ENCODE results near the gene RNFT2.

RNFT2 gene

DNA sequence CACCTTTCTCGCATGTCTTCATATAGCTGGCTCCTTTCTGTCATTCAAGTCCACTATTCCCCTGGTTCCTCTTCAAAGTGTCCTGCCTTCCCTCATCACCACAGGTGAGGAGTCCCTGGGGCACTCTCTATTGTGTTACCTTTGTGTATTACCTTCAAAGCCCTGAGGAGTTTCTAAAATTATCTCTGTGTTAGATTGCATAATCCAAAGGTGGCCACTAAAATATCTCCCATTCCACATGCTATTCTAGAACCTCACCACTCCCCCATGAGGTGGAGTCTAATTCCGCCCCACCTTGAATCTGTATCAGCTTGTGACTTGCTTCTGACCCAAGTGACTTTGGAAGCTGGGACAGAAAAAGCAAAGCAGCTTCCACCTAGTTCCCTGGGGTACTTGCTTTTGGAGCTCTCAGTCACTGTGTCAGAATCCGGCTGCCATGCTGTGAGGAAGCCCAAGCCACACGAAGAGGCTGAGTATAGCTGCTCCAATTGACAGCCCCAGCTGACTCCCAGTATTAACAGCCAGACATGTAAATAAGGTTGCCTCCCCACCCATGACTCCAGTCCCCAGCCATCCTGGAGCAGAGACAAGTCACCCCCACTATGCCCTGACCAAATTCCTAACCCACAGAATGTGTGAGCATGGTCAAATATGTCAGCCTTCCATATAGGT is 136.3 kb downstream of the RNFT2 start:
- H3K4me3 ChIP-seq, result no peak overlapping the region
- TF ChIP-seq, protein P1, sequence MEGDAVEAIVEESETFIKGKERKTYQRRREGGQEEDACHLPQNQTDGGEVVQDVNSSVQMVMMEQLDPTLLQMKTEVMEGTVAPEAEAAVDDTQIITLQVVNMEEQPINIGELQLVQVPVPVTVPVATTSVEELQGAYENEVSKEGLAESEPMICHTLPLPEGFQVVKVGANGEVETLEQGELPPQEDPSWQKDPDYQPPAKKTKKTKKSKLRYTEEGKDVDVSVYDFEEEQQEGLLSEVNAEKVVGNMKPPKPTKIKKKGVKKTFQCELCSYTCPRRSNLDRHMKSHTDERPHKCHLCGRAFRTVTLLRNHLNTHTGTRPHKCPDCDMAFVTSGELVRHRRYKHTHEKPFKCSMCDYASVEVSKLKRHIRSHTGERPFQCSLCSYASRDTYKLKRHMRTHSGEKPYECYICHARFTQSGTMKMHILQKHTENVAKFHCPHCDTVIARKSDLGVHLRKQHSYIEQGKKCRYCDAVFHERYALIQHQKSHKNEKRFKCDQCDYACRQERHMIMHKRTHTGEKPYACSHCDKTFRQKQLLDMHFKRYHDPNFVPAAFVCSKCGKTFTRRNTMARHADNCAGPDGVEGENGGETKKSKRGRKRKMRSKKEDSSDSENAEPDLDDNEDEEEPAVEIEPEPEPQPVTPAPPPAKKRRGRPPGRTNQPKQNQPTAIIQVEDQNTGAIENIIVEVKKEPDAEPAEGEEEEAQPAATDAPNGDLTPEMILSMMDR (IDR thresholded peaks at IDR 0.05), result no peak
- DNase-seq (ENCODE audit: low spot score), result no peak
- no peak overlapping the region for H3K27ac ChIP-seq

DNA sequence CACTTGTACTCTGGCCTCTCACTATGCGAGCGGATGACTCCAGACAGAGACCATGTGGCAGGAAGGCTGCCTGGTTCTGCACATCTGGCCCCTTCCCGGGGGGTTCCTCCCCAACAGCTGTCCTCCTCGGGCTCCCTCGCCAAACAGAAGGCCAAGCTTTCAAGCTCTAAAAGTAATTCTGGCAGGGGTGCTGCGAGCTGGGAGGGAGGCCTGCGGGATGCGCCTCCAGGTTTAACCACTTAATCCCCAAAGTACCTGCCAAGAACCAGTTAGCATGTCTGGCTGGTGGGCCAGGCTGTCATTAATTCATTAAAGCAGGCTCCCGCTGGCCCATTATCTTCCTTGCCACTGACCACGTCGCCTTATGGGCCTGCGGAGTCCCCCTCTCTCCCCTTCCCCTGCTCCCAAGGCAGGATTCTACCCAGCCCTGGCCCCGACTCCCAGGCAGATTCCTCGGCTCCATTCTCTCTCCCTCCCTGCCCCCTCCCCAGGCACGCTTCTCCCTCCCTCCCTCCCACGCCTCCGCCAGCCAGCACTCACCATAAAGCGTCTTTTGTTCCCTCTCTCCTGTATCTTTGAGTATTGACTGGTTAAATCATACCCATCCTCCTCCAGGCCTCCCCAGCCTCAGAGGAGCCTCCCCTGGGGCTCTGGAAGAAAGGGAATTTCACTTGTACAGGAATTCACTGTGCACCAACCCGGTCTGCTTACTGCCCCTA is 138.2 kb downstream of the RNFT2 start:
- no peak overlapping the region for H3K27ac ChIP-seq
- no peak for DNase-seq (ENCODE audit: low spot score)
- TF ChIP-seq, protein P1 (IDR thresholded peaks at IDR 0.05), result no peak

DNA sequence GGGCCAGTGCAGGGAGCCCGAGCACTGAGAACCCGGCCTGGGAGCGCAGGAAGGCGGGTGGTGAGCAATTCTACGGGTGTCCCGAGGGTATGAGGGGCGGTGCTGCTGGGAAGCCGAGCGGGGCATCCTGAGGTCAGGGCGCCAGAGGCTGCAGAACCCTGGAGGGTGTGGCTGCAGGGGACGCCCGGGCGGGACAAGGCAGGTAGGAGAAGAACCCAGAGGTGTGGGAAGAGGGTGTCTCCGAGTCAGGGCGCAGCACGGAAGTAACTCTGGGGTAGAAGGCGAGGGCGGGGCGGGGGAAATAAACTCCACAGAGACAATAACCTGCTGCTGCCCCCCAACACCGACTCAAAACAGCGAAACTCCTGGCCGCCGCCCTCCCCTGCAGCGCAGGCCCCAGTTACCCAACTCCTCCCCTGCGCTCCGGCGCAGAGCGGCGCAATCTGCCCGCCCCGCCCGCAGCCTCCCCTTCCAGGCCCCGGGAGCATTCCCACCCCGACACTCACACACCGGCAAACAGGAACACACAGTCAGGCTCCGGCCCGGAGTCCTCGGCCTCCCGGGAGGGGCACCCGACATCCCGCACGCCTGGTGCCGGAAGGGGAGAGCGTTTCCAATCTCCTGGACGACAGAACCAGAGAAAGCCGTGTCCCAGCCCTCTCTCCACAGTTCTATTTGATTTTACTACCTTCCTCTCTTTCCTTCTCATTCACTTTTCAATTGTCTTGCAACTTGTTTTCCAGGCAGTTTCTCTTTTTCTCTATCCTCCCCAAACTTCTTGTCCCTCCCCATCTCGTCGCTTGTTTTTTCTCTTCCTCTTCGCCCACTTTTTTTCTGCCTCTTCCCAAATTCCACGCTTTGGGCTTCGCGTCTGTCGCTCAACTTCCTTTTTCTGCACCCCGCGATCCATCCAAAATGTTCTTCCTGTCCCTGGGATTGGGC is 140.7 kb downstream of the RNFT2 start:
- H3K27ac ChIP-seq, result no peak overlapping the region
- TF ChIP-seq, protein P1 (IDR thresholded peaks at IDR 0.05), result no peak
- no peak for DNase-seq (ENCODE audit: low spot score)

More for the DNA sequence above, 138.2 kb downstream of the RNFT2 start:
- H3K4me3 ChIP-seq, result no peak overlapping the region

DNA sequence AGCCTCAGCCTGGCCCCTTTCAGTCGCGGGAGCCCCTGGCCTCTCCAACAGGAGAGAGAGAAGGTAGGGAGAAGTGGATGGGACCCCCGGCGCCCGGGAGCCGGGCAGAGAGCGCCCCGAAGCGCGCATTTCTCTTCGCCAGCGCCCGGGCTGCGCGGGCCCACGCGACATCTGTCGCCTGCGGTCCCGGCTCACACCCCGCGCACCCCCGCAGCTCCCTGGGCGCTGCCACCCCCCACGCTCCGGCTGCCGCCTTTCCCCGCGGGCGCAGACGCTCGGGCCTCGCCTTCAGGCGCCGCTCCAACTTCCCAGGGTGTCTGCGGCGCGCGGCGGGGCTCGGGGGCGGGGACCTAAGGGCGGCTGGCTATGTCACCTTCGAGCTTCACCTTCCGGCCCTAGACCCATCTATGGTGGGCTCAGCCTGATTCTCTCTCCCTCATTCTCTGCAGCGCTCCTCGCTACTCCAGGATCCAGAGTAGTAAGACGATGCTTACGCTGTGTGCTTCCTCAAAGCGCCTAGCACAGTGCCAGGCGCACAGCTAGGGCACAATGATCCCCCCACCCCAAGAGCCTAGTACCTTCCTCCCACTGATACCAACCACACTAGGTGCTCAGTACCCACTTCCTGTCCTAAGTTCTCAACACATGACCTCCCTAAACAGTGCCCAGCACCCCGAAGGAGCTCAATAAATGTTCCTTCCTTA is 141.5 kb downstream of the RNFT2 start:
- TF ChIP-seq, protein P1 (IDR thresholded peaks at IDR 0.05), result no peak
- no peak overlapping the region for H3K27ac ChIP-seq
- DNase-seq (ENCODE audit: low spot score), result no peak
- H3K4me3 ChIP-seq, result peak overlapping the region; percentile 61

More for the DNA sequence above, 140.7 kb downstream of the RNFT2 start:
- H3K4me3 ChIP-seq, result peak overlapping the region; percentile 61

DNA sequence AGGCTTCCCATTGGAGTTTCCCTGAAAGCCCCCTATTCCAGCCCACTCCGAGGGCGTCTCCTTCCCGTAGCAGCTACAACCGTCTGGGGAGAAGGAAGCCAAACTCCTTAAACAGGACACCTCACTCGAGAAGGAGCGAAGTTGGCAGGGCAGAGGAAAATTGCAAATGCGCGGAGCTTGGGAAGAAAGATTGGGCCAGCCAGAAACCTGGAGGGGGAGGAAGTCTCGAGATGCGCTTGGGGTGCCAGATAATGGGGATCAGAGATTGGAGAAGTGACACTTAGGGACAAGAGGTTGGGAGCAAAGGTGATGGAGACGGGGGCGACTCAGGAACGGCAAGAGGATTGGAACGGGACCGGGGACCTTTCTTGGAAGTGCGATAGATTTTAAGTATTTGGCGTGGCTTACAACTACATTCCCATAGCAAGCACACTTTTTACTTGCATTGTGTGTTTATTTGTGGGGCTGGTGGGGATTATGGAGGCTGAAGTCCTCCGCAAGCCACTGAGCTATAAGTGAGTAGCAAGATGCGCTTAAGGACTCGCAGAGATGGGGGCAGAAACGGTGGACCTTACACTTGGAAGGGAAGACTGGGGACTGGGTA is 142.2 kb downstream of the RNFT2 start:
- peak overlapping the region; percentile 61 for H3K4me3 ChIP-seq
- DNase-seq (ENCODE audit: low spot score), result no peak
- TF ChIP-seq, protein P1 (IDR thresholded peaks at IDR 0.05), result no peak
- no peak overlapping the region for H3K27ac ChIP-seq

DNA sequence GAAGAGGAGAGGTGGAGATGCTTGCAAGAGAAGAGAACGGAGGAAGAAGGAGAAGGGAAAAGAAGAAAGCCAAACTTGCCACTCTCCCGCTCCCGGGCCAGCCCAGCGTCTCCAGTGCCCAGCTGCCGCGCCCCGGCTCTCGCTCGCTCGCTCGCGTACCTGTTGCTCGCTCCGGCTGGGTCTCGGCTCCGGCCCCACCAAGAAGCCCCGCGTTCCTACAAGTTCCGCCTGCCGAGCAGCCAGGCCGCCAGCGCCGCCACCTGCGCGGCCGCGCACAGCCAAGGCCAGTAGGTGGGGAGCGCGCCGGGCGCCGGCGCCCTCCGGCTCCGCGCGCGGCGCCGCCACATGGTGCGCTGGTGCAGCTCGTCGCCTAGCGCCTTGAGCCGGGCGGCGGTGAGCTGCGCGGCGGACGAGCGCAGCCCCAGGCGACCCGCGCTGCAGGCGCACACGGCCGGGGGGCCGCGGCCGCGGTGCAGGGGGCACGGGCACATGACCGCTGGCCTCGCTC is 142.8 kb downstream of the RNFT2 start:
- DNase-seq (ENCODE audit: low spot score), result no peak
- Histone ChIP-seq H3K4me3 (peak overlapping the region; percentile 61), H3K27ac (no peak overlapping the region)
- TF ChIP-seq, protein P1 (IDR thresholded peaks at IDR 0.05), result no peak
